NOMO-1 treated with DMSO at 0.1 percent for 48 hours (cell line): ENCODE data around the gene FOXR2.
A peak's percentile ranks its signal among the peaks of the same experiment; 100 is the strongest.

ENCODE experiments used
- DNase-seq: peaks from one replicate; lab custom pipeline; 2025; ENCODE audit not compliant: unreplicated experiment; lab: John Stamatoyannopoulos, UW

FOXR2 gene

GRCh38 chrX:55623100-55623499, at the start of gene FOXR2:
Gene FOXR2, plus strand, starts transcription at chrX:55623400. Its CDS starts 312 bp downstream, at chrX:55623712.
- no peak for DNase-seq

- no peak for DNase-seq
Measured at GRCh38 chrX:55579115-55579514, 44.1 kb upstream of the FOXR2 start.

- no peak for DNase-seq
Measured at GRCh38 chrX:55582447-55582846, 40.8 kb upstream of the FOXR2 start.

GRCh38 chrX:55593296-55593695, 29.9 kb upstream of the FOXR2 start:
- no peak for DNase-seq

GRCh38 chrX:55593756-55594257, 29.4 kb upstream of the FOXR2 start:
- no peak for DNase-seq

GRCh38 chrX:55598333-55598732, 24.9 kb upstream of the FOXR2 start:
- no peak for DNase-seq

- no peak for DNase-seq
Measured at GRCh38 chrX:55619547-55619946, 3.7 kb upstream of the FOXR2 start.

- DNase-seq: no peak
Measured at GRCh38 chrX:55624403-55624802, 1.2 kb downstream of the FOXR2 start.

- no peak for DNase-seq
Measured at GRCh38 chrX:55636109-55636508, 12.9 kb downstream of the FOXR2 start.

GRCh38 chrX:55638933-55639332, 15.7 kb downstream of the FOXR2 start:
- DNase-seq: no peak

GRCh38 chrX:55640854-55641253, 17.7 kb downstream of the FOXR2 start:
- DNase-seq: peak; percentile 17

GRCh38 chrX:55648434-55648833, 25.2 kb downstream of the FOXR2 start:
- no peak for DNase-seq

GRCh38 chrX:55659931-55660330, 36.7 kb downstream of the FOXR2 start:
- no peak for DNase-seq

GRCh38 chrX:55663584-55663983, 40.4 kb downstream of the FOXR2 start:
- peak; percentile 34 for DNase-seq

GRCh38 chrX:55668084-55668483, 44.9 kb downstream of the FOXR2 start:
- DNase-seq: no peak
